Measurements from ENCODE around the gene NUDT22.

- TF ChIP-seq POLR2AphosphoS5 (IDR thresholded peaks at IDR 0.05) (peak in 1 of 3 donors; percentile 56), CTCF (IDR thresholded peaks at IDR 0.05 in 8 of 11, conservative IDR thresholded peaks at IDR 0.05 in 3 of 11) (no peak)
Measured at GRCh38 chr11:64211181-64211872, 14.7 kb upstream of the NUDT22 start.

Measured in spleen (tissue), 7 donors.